ENCODE results near the gene AKNAD1.
A peak's percentile ranks its signal among the peaks of the same experiment; 100 is the strongest.
"Not testable (repeated sequence)": the region's sequence is repeated elsewhere in the genome, so short reads cannot be mapped to it uniquely, and the experiment has no call there.

Gene AKNAD1

DNA sequence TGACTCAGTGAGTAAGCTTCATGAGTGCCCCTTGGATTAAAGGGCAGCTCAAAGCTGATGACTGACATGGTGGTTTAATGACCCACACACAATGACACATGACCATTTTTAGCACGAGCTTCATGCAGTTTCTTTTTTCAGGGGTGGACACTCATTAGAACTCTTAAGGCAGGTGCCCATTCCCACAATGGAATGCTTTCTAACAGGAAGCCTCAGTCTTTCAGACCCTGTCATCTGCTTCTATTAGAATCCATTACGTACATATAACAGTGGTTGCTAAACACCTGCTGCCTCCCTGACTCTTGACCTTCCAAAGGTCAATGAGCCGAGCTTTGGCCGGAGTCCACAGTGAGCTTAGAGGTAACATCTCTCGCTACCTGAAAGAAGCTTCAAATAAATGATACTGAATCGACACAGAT is 27.4 kb downstream of the AKNAD1 start:
- no peak for DNase-seq

DNA sequence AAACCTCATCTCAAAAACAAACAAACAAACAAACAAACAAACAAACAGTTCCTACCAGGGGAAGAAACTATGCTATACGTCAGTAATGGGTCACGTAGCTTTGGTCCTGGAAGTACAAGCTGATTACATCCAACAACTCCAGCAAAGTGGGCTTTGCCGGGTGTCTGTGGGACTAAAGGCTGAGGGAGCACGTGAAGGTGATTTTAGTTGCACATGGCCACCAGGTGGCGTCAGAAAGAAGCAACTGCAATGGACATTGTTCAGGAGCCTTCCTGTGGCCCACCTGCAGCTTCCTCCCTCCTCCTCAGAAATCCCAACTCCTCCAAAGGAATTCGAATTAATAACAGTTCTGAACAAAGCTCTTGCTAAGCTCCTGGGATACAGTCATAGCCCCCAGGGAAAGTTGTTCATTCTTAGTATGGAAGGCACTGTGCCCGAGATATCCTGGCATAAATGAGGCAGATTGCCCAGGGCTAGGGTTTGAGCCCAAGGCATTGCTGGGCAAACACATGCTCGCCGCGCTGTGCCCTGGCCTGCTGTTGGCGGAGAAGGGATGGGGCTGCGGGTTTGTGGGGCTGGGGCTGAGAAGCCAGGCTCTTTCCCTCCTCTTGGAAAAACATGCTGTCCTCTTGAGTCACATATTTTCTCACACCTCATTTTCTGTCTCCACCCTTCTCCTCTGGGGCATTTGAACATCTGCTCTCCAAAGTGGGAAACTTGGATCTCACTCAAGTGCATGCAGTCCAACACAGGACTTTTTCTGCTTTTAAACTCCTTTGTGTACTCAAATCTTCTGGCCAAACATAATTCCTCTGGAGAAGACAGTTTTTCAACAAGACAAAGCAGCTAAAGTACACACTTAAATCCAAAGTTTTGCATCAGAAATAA is 28.6 kb downstream of the AKNAD1 start:
- DNase-seq, result peak; percentile 84

- no peak for DNase-seq
Measured at GRCh38 chr1:108826081-108826635, 30.7 kb downstream of the AKNAD1 start.

DNA sequence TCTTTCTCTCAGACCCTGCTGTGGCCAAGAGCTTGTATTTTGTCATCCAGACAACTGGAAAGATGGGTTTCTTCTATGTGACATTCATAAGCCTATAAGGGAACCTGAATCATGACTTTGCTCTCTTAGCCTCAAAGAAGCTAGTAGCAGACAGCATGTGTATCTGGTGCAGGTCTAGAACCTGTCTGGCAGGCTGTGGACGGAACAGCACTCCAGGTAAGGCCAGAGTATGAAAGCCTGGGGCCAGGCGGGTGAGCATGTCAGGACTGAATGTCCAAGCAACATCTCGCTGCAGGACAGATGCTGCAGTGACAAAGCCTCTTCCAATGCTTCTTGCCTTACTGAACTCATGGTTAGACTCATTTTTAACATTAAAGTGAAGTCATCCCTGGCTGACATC is 32.8 kb downstream of the AKNAD1 start:
- DNase-seq, result no peak

DNA sequence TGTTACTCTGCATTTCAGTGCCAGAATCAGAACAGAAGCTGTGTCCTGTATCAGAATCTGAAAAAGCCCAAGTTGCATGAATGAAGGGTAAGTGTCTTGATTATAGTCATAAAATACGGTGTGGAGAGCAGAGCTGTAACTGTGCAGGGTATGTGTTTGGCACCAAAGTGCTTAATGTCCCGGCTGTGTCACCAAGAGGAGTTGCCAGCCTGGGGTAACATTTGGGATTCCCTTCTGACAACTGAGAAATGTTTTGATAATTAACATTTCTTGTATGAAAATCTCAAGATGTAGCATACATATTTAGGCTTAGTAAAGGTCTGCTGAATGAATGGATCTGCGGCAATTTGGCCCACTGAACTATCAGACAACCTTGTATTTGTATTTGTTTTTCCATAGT is 33.3 kb downstream of the AKNAD1 start:
- no peak for DNase-seq

DNA sequence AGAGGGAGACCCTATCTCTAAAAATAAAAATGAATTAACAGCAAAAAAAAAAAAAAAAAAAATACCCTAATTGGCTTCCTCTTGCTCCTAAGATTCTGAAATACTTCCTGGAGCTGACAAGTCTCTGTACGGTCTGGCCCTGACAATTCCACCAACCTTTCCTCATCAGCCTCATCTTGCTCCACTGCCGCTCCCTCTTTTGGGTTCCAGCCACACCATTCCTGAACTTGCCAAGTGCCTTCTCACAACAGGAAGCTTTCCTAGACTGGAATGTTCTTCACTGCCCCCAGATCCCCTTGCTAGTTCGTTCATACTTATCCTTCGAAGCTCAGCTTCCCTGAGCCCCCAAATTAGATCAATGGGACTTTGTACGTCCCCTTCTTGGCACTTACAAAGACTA is 37.0 kb downstream of the AKNAD1 start:
- no peak for DNase-seq

GRCh38 chr1:108817811-108818210 is 39.1 kb downstream of the AKNAD1 start:
- DNase-seq, result no peak

GRCh38 chr1:108817016-108817415 is 39.9 kb downstream of the AKNAD1 start:
- no peak for DNase-seq

DNA sequence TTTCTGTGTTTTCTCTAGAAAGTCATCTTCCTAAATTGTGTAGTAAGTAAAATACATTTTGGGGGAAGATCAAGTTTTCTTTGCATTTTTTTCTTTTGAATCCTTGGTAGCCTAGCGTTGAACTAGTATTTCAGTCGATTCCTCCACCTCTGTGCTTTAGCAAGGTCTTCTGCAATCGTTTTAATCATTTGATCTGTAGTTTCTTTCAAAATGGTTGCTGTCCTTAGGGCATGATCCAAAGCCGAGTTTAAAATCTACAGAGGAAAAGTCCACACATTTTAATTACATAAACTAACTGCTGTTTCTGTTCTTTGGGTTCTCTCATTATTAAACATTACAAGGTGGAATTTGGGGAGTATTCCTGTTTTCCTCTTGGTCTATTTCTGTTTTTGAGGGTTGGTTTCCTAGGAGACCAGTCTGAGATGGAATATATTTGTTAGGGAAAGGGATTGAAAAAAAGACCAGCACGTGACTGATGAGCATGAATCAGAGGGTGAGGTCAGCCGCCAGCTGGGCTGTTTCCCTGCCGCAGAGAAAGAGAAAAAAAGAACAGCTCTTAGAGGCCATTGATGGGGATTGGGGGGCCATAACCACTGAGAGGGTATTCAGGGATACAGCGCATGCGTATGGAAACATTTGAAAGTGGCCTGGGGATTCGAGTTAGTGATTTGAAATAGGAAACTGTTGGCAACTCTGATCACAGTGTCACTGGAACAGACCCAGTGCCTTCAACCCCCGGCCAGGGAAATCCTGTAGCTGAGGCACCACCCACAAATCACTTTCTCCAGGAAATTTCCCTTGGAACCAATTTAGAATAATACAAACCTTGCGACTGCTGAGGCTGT is 40.6 kb downstream of the AKNAD1 start:
- peak; percentile 76 for DNase-seq

DNA sequence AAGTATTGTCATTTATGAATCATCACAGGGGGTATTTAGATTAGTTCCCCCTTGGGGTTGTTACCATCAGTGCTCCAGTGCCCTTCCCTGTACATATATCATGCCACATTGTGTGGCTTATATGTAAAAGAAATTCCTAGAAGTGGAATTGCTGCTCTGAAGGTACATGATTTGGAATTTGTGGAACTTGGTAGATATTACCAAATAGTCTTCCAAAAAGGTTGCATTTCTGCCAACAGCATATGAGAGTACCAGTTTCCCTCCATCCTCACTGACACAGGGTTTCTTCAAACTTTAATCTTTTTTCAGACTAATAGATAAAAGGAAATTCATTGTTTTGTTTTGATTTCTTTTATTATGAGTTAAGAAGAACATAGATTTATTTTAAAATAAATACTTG is 41.3 kb downstream of the AKNAD1 start:
- no peak for DNase-seq

GRCh38 chr1:108814343-108815125 is 42.4 kb downstream of the AKNAD1 start:
- no peak for DNase-seq

DNA sequence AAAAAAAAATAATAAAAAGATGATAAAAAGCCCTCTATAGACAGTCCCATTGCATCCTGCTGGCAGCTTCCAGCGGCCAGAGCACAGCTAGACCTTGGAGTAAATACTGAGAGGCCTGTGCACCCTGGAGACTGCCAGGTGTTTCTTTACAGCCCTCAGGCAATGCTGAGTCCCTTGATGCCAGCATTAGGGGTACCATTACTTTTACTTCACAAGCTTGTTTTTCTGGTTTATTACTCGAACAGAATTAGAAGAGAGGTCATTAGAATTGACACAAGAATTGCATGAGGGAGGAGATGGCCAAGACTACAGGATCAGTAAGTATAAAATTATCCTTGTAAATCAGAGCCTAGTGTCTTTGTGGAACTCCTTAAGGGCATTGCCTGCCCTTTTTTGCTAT is 43.6 kb downstream of the AKNAD1 start:
- no peak for DNase-seq

DNA sequence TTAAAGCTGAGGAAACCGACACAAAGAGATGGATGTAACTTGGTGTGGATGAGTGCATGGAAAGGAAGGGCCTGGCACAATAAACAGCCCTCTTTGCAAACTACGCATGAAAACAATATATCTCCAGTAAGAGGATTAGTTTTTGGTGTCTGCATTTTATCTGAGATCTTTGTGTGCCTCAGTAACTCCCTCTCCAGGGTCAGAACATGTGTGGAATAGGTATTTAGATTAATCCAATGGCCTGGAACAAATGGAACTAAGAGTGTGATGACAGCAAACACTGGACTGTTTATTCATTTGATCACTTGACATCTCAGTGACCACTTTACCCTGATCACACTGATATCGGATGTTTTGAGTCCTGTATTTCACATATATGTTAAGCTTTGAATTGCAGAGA is 45.3 kb downstream of the AKNAD1 start:
- no peak for DNase-seq

- no peak for DNase-seq
Measured at GRCh38 chr1:108808438-108808837, 48.5 kb downstream of the AKNAD1 start.

DNA sequence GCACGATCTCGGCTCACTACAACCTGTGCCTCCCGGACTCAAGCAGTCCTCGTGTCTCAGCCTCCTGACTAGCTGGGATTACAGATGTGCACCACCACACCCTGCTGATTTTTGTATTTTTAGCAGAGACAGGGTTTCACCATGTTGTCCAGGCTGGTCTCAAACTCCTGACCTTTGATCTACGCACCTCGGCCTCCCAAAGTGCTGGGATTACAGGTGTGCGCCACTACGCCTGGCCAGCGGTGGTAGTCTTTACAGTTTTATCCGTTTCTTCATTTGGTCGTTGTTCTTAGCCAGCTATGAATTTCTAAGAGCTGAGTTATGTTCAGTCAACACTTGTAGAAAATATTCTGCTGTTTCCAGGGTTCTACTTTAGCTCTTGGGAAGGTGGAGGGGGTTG is 53.3 kb downstream of the AKNAD1 start:
- no peak for DNase-seq

DNA sequence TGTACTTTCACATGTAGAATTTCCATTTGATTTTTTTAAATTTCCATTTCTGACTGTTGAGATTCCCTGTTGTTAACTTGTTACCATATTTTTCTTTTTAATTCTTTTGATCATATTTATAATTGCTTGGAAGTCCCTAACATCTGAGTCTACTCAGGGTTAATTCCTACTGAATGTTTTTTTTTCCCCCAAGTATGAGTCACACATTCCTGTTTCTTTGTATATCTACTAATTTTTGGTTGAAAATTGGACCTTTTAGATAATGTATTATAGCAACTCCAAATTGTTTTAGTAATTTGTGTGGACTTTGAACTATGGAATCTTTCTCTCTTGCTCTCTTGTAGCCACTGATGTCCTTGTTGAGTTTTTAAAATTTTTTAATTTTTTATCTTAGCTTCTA is 55.8 kb downstream of the AKNAD1 start:
- DNase-seq, result no peak

- no peak for DNase-seq
Measured at GRCh38 chr1:108799001-108799400, 57.9 kb downstream of the AKNAD1 start.

DNA sequence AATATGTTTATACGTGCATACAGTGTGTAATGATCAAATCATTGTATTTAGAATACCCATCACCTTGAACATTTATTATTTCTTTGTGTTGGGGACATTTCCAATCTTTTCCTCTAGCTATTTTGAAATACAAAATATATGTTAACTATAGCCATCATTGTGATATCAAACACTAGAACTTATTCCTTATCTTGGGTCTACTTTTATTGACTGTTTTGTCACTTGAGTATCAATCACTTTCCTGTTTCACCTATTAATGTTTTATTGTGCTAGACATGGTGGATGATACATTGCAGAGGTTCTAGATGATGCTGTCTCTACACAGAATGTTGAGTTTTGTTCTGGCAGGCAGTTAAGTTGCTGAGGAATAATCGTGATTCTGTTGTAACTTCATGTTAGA is 64.5 kb downstream of the AKNAD1 start:
- no peak for DNase-seq

DNA sequence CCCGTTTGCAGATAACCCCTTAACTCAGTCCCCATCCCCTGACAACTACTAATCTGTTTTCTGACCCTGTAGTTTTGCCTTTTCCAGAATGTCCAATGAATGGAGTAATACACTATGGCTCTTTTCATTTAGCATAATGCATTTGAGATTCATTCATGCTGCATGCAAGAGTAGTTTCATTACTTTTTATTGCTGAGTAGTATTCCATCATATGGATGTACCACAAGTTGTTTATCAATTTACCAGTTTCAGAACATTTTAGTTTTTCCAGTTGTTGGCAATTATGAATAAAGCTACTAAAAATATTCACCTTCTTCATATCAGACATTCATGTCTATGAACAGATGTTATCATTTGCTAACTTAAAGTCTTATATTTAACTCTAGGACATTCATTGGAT is 65.1 kb downstream of the AKNAD1 start:
- no peak for DNase-seq

DNA sequence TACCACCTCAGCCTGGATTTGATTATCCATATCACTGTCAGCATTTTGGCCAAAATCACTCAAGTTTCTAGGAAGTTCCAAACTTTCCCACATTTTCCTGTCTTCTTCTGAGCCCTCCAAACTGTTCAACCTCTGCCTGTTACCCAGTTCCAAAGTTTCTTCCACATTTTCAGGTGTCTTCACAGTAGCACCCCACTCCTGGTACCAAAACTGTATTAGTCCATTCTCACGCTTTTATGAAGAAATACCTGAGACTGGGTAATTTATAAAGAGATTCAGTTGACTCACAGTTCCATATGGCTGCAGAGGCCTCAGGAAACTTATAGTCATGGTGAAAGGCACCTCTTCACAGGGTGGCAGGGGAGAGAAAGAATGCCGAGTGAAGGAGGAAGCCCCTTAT is 71.0 kb downstream of the AKNAD1 start:
- no peak for DNase-seq

GRCh38 chr1:108785264-108785663 is 71.6 kb downstream of the AKNAD1 start:
- DNase-seq, result no peak

- not testable (repeated sequence) for DNase-seq
Measured at GRCh38 chr1:108781575-108781944, 75.3 kb downstream of the AKNAD1 start.

Data from T1000 (cell line).